Activated T-cell treated with anti-CD3 and anti-CD28 coated beads for 24 hours (primary cell): Measurements from ENCODE around the gene RBP3.
"Not testable (repeated sequence)": the region's sequence is repeated elsewhere in the genome, so short reads cannot be mapped to it uniquely, and the experiment has no call there.

Experiments used
- DNase-seq: peaks from one replicate; pipeline ENCODE4 v3.0.0-alpha.2; 2020; ENCODE audit warnings: low read depth

RBP3 gene

GRCh38 chr10:47374611-47375536 lies 26.7 kb downstream of the RBP3 start:
- no peak for DNase-seq

GRCh38 chr10:47376522-47377220 lies 28.5 kb downstream of the RBP3 start:
- DNase-seq = no peak

GRCh38 chr10:47378183-47378510 lies 30.0 kb downstream of the RBP3 start:
- no peak for DNase-seq

GRCh38 chr10:47378606-47379444 lies 30.7 kb downstream of the RBP3 start:
- DNase-seq = no peak

- DNase-seq = no peak
Observed at GRCh38 chr10:47379445-47379785, 31.3 kb downstream of the RBP3 start.

- no peak for DNase-seq
Observed at GRCh38 chr10:47379901-47380300, 31.7 kb downstream of the RBP3 start.

GRCh38 chr10:47380341-47381102 lies 32.4 kb downstream of the RBP3 start:
- no peak for DNase-seq

GRCh38 chr10:47381103-47381395 lies 32.9 kb downstream of the RBP3 start:
- DNase-seq = no peak

GRCh38 chr10:47381427-47382379 lies 33.5 kb downstream of the RBP3 start:
- DNase-seq = no peak

- DNase-seq = no peak
Observed at GRCh38 chr10:47383261-47384147, 35.3 kb downstream of the RBP3 start.

- peak; percentile 72 for DNase-seq
Observed at GRCh38 chr10:47384148-47384921, 36.2 kb downstream of the RBP3 start, which contains the start of gene ZNF488. ZNF488 (minus strand) TSS chr10:47384293; CDS start chr10:47368829, 15,464 bp downstream.

GRCh38 chr10:47386104-47386503 lies 37.9 kb downstream of the RBP3 start:
- not testable (repeated sequence) for DNase-seq

- DNase-seq = no peak
Observed at GRCh38 chr10:47388879-47389278, 40.7 kb downstream of the RBP3 start.

GRCh38 chr10:47389619-47390018 lies 41.5 kb downstream of the RBP3 start:
- DNase-seq = no peak

- DNase-seq = no peak
Observed at GRCh38 chr10:47396311-47396717, 48.2 kb downstream of the RBP3 start.

- DNase-seq = no peak
Observed at GRCh38 chr10:47397256-47397655, 49.1 kb downstream of the RBP3 start.

GRCh38 chr10:47400251-47400650 lies 52.1 kb downstream of the RBP3 start:
- DNase-seq = no peak

GRCh38 chr10:47400786-47401185 lies 52.6 kb downstream of the RBP3 start:
- no peak for DNase-seq

GRCh38 chr10:47401210-47401609 lies 53.0 kb downstream of the RBP3 start:
- no peak for DNase-seq
